AG10803 (cell line): ENCODE results near the gene OSGEP.

ENCODE experiments used
- DNase-seq: peaks from one replicate; pipeline ENCODE4 v3.0.0; 2010; ENCODE audit warnings: low read depth
- H3K4me3 ChIP-seq: 2 replicates; pipeline ENCODE4 v1.5.1; 2011; ENCODE audit warnings: mild to moderate bottlenecking, low read length, control low read depth
- CTCF ChIP-seq: conservative IDR thresholded peaks from 2 replicates; pipeline ENCODE4 v1.5.1; 2011; ENCODE audit warnings: mild to moderate bottlenecking, low read length, control low read depth, inconsistent platforms

OSGEP gene

GRCh38 chr14:20422886-20423285 lies 31.7 kb downstream of the OSGEP start:
- no peak overlapping the region for H3K4me3 ChIP-seq
- DNase-seq = no peak
- no peak for TF ChIP-seq CTCF

DNA sequence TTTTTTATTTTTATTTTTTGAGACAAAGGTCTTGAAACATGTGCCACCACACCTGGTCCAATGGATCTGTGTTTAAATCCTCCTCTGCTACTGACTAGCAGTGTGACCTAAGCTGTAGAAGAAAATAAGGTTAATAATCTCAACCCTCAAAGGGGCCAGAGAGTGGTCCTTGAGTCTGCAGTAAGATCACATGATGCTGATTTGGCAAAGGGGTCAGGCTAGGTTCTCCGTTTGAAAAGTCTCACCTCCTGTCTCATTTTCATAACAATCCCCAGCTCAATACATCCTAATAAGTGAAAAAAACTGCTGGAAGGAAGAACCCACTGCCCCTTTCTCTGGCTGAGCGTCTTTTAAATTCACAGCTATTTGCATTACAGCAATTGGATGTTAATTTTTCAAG lies 33.3 kb downstream of the OSGEP start:
- no peak overlapping the region for H3K4me3 ChIP-seq
- TF ChIP-seq CTCF = no peak
- DNase-seq = no peak

DNA sequence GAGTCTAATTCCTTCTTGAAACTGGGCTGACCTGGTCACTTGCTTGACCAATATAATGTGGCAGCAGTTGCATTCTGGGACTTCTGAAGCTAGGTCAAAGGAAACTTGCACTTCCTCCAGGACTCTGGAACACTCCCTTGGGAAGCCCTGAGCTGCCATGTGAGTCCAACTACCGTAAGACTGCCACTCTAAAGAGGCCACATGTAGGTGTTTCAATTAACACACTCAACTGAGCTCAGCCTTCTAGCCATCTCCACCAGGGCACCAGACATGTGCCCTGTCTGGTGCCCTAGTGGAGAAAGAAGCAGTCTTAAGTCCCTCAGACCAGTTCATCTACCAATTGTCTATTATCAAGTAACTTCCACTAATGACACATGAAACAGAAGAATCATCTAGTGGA lies 35.2 kb downstream of the OSGEP start:
- no peak for DNase-seq
- no peak for TF ChIP-seq CTCF
- no peak overlapping the region for H3K4me3 ChIP-seq

DNA sequence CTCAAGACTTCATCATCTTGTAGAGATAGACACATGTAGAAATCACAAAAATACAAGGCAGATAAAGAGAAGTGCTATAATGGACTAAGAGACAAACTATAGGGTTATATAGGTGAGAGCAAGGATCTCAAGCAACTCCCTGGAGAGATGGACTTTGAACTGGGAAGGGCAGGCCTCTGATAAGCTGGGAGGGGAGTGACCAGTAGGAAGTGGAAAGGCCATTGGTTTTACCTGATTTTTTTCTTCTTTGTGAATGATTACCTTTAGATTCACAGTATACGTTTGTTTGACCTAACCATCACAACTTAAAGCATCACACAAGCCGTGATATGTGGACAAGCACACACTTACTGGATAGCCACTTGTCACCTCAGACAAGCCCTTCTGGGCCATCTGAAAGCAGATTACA lies 36.1 kb downstream of the OSGEP start:
- no peak for TF ChIP-seq CTCF
- no peak for DNase-seq
- H3K4me3 ChIP-seq = no peak overlapping the region

DNA sequence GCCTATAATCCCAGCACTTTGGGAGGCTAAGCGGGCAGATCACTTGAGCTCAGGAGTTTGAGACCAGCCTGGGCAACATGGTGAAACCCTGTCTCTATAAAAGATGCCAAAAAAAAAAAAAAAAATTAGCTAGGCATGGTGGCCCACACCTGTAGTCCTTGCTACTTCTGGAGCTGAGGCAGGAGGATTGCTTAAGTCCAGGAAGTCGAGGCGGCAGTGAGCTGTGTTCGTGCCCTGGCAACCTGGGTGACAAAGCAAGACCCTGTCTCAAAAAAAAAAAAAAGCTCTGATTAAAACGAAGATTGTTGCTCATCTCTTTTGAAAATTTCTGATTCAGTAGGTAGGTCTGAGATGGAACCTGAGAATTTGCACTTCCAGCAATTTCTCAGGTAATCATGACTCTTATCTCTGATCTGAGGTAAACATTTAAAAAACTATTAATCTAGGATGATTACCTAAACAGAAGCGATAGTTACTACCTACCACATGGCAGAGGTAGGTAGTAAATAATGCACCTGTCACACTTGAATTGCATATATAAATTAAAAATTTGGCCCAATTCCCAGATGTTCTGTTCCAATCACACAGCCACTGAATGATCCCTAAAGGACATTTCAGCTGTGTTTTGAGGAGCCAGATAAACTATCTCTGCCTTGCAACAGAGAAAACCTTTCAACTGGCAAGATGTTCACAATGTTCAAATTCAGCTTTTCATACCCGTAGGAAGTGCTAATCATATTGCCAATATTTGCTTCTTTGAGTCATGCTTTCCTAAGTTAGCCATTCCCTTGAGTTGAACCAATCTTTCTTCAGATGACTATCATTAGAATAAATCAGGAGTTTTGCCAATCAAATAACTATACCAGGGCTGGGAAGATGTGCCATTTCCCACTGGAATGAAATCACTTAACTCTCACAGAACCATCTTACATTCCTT lies 37.1 kb downstream of the OSGEP start:
- no peak overlapping the region for H3K4me3 ChIP-seq
- DNase-seq = no peak
- no peak for TF ChIP-seq CTCF

- no peak for TF ChIP-seq CTCF
- H3K4me3 ChIP-seq = no peak overlapping the region
- no peak for DNase-seq
These were observed 38.4 kb downstream of the OSGEP start for GRCh38 chr14:20416223-20416622.

DNA sequence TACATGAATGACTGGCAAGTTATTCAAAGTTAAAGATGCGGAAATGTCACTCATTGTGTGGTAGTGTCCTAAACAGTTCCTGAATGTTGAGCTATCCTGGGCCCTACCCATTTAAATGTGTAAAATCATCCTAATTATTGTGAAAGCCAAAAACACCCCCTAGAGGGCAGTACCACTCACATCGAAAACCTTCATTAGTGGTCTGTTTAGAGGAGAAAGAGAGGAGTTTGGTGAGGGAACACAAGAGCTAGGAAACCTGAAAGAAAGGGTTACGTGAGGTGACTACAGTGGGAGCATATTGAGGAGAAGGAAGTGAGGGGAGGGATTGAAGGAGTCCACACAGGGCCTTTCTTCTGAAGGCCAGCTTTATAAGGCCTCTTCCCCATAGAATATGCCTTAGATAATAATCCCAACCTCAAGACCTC lies 38.8 kb downstream of the OSGEP start:
- peak; percentile 58 for DNase-seq
- peak; percentile 80 for TF ChIP-seq CTCF
- no peak overlapping the region for H3K4me3 ChIP-seq
